Measurements from ENCODE around the gene RASSF5. TPM values are rescaled to one million over a fixed set of nuclear protein-coding genes. Genes with fewer than 3 reads are reported as not detected.

RASSF5 gene
- total and polyA plus RNA-seq, 9 of the 15 experiments (the other 6 are each of a cell fraction or from before 2014, with no cell fraction given): 6.1 to 41.0 (median 25.2) TPM

DNA sequence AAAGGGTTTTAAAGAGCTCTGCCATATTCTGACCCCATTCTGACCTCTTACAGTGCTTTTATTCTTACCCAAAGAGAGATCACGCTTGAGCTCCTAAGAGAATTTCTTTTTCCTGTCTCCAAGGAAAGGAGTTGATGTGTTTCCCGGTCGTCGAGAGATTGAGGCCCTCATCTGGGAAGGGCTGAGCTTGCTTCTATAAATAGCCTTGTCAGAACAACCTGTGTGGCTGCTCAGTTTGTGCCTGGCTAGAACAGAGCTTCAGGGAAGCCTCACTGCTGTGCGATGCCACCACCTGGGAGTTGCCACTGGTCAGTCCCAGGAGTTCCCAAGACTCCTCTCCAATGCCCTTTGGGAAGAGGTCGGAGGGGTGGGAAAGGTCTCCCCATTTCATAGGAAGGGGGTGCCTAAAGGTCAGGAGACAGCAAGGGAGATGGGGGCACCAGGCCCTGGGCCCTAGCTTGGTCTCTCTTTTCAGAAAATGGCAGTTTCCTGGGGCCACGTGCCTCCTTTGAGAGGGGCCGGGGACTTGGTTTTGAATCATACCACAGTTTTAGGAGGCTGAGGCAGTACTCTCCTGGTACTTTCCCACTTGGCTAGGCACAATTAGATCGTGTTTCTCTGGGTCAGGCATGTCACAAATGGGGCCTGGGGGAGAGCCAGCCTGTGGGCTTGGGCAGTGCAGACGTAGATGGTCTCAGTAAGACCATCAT, 52.8 kb downstream of the RASSF5 start (continued):
- no peak for TF ChIP-seq U2AF2 (optimal IDR thresholded peaks at IDR 0.05; ENCODE audit: low read depth, low read length)

DNA sequence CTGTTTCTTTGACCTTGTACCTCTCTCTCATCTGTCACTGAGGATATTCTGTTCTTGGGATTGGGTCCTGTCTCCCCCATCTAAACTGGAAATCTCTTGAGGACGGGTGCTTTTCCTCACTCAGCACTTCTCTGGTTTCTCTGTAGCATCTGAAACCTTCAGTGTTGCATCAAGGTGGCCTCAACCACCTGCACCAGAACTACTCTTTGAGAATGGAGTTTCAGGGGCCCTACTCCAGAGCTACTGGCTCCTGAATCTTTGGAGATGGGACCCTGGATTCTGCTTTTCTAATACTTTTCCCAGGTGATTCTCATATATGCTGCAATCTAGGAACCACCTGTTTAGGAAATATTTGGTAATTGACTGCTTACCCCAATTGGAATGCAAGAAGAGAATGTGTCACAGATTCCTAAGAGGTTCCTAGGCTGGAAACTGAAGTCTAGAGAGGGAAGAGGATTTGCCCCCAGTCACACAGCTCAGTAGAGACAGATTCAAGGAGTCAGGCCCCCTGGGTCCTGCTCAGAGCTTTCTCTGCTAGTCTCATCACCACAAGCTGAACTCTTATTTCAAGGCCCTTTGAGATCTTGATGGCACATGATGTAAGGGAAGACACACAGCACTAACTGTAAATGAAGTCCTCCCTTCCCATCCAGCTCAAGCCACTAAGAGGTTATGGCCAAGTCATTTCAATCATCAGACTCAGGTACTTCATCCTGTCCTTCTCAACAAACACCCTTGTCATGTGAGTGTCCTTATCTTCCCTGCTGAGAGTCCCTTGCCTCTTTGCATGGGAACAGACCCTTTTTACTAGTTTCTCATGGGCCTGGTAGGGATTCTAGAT, 56.3 kb downstream of the RASSF5 start:
- Histone ChIP-seq H2AFZ (ENCODE audit: low read depth, low read length) (peak overlapping the region; percentile 66), H3K9ac (ENCODE audit: insufficient read depth in 1 of 2, low read depth in 2 of 2, low read length in 2 of 2) (0 out of 4 replicates have a peak overlapping the region, but pooled peaks of 1 of the 2 experiments have one; percentile 6), H3K27me3 (ENCODE audit: control insufficient read depth in 2 of 2, insufficient read depth in 2 of 2, low read length in 2 of 2) (no peaks in the 10 kb centered on the region), H3K4me2 (ENCODE audit: insufficient read depth, low read length) (peak overlapping the region; percentile 73), H3K9me3 (replicated peaks; ENCODE audit: control insufficient read depth, insufficient read depth, low read depth, low read length) (no peaks in the 10 kb centered on the region), H3K4me3 (no peak overlapping the region), H3K4me1 (replicated peaks in 1 of 2; ENCODE audit: control insufficient read depth in 2 of 2, insufficient read depth in 2 of 2, low read length in 2 of 2) (peaks cover 16 to 47% of the 10 kb centered on the region in 2 experiments), H3K9me1 (ENCODE audit: control insufficient read depth, insufficient read depth, low read length) (peaks cover under 1% of the 10 kb centered on the region), H3K79me2 (ENCODE audit: control insufficient read depth, insufficient read depth, low read length) (peaks cover 59% of the 10 kb centered on the region), H3K36me3 (ENCODE audit: control insufficient read depth, insufficient read depth, low read length) (peaks cover 62% of the 10 kb centered on the region), H3K27ac (ENCODE audit: extremely low read depth, low read depth, low read length) (peak overlapping the region; percentile 44; the same call in 2 of the 3 replicates), H4K20me1 (replicated peaks; ENCODE audit: control insufficient read depth, insufficient read depth, low read length) (peaks cover 3% of the 10 kb centered on the region; the same call in 1 of the 2 replicates)
- peak in 1 of 4 experiments; percentile 27 for DNase-seq (ENCODE audit: extremely low read depth in 1 of 4, low spot score in 3 of 4)
- 50% methylated on average over 1 of the region's 1 CpG for WGBS (ENCODE audit: insufficient coverage, low coverage, missing lambda C conversion rate)
- intact Hi-C loops (cut with micrococcal nuclease) (no loop called here), in situ Hi-C loops (cut with MboI) (no loop called here)
- no peak for ATAC-seq
- no peak for FAIRE-seq
- POLR2A ChIA-PET: interaction anchor here (0.7 to 2.4 kb wide), 8 partner anchors 8 to 613 kb away, joined by 3 to 11 read pairs (median 4); no protein-coding TSS in a partner anchor
- BruUV-seq (replicated peaks): no TSS peak
- CTCF ChIA-PET (ENCODE audit: low intra/inter-chr PET ratio): no interaction called here
- TF ChIP-seq, protein P1, sequence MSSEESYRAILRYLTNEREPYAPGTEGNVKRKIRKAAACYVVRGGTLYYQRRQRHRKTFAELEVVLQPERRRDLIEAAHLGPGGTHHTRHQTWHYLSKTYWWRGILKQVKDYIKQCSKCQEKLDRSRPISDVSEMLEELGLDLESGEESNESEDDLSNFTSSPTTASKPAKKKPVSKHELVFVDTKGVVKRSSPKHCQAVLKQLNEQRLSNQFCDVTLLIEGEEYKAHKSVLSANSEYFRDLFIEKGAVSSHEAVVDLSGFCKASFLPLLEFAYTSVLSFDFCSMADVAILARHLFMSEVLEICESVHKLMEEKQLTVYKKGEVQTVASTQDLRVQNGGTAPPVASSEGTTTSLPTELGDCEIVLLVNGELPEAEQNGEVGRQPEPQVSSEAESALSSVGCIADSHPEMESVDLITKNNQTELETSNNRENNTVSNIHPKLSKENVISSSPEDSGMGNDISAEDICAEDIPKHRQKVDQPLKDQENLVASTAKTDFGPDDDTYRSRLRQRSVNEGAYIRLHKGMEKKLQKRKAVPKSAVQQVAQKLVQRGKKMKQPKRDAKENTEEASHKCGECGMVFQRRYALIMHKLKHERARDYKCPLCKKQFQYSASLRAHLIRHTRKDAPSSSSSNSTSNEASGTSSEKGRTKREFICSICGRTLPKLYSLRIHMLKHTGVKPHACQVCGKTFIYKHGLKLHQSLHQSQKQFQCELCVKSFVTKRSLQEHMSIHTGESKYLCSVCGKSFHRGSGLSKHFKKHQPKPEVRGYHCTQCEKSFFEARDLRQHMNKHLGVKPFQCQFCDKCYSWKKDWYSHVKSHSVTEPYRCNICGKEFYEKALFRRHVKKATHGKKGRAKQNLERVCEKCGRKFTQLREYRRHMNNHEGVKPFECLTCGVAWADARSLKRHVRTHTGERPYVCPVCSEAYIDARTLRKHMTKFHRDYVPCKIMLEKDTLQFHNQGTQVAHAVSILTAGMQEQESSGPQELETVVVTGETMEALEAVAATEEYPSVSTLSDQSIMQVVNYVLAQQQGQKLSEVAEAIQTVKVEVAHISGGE (CRISPR knock-in tag; IDR thresholded peaks at IDR 0.05): 0 out of 6 replicates have a peak, but pooled peaks of 1 of the 3 experiments have one; percentile 23

Measured in K562 (cell line).